EL (cell line): ENCODE data around the gene RBMS1.

Experiments used
- DNase-seq: peaks from one replicate; pipeline ENCODE4 v3.0.0-alpha.2; 2016

Gene RBMS1

DNA sequence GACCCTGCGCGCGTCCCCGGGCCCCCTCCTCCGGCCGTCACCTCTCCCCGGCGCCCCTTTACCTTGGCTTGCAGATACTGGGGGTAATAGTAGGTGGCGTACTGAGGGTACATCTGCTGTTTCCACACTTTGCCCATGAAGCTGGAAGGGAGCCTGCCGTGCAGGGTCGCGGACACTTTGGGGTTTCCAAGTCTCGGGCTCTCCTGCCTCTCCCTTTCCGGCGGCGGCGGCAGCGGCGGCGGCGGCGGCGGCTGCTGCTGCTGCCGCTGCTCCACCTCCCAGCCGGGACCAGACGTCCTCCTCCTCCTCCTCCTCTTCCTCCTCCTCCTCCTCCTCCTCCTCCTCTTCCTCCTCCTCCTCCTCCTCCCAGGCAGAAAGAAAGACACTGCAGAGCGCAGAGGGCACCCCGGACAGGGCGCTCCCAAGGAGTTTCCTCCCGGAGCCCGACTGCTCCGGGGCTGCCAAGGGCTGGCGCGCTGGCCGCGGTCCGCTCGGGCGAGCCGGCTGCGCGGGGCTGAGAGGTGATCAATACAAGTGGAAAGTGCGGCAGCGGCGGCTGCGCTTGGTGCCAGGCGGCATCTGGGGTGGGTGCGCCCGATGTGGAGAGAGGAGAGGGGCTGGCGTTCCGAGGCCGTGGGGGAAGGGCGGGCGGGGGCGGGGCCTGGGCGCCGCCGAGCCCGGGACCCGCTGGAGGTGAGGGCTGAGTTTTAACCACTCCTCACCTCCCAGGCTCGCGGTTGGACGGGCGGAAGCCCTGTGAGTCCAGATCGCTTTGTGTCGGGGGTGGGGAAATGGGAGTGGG lies at the start of gene RBMS1:
TSS of gene RBMS1 (minus strand) at position 581 of the 802 bp plus-strand sequence. CDS start at position 137, 444 bp downstream.
- DNase-seq: peak; percentile 63

DNA sequence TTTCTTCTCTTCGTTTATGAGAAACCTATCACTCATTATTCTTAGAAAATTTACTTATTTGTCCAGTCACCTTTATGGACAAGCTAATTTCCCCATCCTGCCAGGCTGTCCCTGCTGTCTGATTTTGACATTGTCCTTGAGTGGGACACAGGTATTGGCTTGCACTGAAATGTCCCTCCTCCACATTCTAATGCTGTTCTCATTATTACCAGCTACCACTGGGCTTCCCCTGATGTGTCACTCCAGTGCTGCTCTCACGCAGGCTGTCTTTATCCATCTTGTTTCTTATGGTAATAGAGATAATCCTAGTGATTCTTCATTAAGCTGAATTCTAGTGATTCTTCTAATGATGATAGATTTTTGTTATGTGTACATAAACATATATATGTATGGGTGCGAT lies 48.1 kb upstream of the RBMS1 start:
- no peak for DNase-seq

- no peak for DNase-seq
These were observed 45.1 kb upstream of the RBMS1 start for GRCh38 chr2:160538559-160539355.

GRCh38 chr2:160538115-160538514 lies 44.5 kb upstream of the RBMS1 start:
- no peak for DNase-seq

GRCh38 chr2:160534996-160535395 lies 41.4 kb upstream of the RBMS1 start:
- DNase-seq: no peak

GRCh38 chr2:160534249-160534648 lies 40.6 kb upstream of the RBMS1 start:
- DNase-seq: no peak

DNA sequence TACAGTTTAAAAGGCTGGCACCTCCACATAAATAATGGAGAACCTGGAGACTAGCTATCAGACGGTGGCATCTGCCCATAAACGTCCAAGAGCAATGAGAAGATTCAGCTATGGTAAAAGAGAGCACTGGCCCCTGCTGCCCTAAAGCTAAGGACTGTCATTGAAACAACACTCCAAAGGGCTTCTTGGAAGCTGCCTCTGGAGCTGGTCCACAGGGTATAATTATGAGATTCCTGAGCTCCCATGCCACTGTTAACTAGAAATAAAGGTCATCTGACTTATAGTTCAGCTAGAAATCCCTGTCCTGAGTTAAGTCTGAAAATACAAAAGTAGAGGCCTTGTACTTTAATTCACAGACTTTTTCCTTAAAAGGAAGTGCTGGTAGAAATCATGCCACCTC lies 39.9 kb upstream of the RBMS1 start:
- DNase-seq: no peak

- DNase-seq: no peak
These were observed 38.8 kb upstream of the RBMS1 start for GRCh38 chr2:160532388-160532787.

DNA sequence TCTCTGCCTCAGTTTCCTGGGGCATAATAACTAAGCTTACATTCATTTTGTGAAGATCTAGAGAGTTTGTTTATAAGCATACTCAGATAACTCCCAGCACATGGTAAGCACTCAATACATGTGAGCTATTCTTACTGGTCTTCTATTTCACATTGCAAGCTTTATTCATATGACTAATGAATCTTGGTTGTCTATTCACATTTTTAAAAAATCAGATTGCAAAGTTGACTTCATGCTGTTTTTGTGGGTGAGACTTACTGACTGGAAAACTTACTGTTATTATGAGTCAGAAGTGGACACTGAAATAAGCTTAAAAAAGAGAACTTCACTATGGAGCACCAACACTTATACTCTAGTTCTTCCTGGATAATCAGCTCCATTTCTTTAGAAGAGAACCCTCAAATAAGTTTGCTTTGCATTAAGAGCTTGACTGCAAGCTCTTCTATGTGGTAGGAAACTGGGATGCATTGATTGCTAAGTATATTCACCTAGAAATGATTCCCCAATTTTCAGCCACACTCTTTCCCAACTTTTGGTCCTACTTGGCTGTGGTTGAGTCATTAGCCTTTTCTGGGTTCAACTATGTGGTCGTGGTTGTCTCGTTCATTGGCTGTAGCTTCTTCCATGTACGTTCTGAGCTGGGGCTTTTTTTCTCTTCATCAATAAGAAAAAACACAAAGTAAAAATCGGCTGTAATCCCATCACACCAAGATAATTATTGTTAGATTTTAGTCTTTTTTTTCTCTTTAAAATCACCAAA lies 29.5 kb upstream of the RBMS1 start:
- DNase-seq: peak; percentile 17

- DNase-seq: no peak
These were observed 24.1 kb upstream of the RBMS1 start for GRCh38 chr2:160517731-160518130.

DNA sequence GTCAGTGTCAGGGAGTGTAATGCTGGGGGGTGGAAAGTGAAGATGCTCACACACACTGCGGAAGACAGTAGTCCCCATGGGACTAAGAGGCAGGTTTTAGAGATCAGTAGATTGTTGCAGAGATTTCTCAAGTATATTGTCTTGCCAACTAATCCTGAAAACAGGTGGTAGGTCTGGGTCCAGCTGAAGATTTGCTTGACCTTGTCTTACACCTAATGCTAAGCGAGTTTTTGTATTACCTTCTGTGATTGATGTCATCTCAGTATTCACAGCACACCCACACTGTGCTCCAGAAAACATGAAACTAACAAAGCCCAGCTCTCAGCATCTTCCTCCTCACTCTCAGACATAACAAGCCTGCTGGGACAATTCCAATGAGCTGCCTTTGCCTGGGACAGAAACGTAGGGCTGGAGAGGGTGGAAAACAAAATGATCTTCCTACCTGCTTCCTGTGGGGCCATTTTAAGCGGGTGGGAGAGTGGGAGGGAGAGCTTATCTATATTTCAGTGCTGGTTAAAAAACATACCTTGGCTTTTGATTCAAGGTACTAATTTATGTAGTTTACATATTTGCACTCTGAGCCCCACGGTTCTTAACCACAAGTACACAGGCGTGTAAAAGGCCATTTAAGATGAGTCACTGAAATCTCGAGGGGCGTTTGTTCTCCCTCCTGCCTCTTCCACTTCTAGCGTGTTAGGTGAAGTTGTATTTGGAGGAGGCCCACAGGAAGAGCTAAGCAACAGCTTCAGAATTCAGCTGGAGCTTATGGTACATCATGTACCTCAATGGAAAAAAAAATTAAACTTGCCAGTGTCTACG lies 23.1 kb upstream of the RBMS1 start:
- peak; percentile 21 for DNase-seq

- DNase-seq: no peak
These were observed 21.5 kb upstream of the RBMS1 start for GRCh38 chr2:160515120-160515519.

- no peak for DNase-seq
These were observed 19.5 kb upstream of the RBMS1 start for GRCh38 chr2:160513120-160513519.

DNA sequence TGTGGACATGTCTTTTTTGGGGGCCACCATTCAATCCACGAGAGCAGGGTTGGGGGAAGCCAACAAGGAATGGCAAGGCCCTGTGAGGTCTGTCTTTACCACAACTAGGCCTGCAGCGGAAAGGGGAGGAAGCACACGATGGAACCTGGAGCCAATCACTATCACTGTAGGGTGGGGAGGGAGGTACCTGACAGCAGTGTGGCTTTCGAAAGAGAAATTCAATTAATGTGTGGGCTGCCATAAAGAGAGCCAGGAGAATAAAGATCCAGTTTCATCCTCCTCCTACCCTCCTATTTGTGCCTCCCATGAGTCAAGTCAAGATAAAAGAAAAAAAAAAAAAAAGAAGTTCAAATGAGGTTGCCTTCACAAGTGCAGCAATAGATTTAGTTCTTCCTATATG lies 18.9 kb upstream of the RBMS1 start:
- no peak for DNase-seq

DNA sequence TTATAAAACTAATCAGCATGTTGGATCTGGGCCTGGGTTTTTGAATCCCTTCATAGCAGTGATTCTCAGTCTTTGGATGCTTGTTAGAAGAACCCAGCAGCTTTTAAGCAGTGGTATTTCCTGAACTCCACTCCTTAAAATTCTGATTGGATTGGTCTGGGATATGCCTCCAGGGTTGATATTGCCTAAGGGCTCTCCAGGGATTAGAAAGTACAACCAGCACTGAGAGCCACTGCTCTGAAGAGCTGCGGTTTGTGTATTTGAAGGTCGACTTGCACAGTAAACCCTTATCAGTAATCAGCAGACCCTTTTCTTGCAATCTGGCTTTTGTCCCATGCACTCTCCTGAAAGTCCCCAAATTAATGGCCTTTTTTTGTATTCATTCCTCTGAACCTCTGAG lies 17.0 kb upstream of the RBMS1 start:
- DNase-seq: peak; percentile 21

GRCh38 chr2:160509016-160509415 lies 15.4 kb upstream of the RBMS1 start:
- no peak for DNase-seq

DNA sequence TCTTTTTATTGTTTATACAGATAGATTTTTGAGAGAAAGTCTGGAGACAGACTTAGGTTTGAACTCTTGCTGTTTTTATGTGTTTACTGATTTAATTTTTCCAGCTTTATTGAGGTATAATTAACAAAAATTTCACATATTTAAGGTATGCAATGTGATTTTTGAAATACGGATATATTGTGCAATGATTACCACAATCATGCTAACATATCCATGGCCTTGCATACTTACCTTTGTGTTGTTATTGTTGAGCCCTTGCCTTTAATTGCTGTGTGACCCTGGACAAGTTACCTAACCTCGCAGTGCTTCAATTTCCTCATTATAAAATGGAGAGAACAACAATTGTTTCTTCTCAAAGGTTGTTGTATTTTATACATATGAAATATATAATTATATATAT lies 13.9 kb upstream of the RBMS1 start:
- DNase-seq: no peak

DNA sequence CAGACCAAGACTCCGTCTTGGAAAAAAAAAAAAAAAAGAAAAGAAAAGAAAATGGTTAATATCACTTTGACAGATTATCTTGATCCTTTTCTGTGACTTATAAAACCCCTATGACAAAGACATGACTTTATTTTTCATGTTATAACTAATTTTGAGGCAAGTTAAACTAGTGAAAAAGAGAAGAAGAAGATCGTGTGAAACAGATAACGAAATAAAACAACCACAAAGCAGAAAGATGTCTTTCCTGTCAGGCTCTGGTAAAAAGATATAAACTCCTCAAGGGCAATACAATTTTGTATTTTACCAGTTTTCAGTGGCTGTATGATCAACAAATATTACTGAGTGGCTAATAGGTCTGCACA lies 13.4 kb upstream of the RBMS1 start:
- no peak for DNase-seq

- DNase-seq: no peak
These were observed 12.9 kb upstream of the RBMS1 start for GRCh38 chr2:160506371-160507045.

DNA sequence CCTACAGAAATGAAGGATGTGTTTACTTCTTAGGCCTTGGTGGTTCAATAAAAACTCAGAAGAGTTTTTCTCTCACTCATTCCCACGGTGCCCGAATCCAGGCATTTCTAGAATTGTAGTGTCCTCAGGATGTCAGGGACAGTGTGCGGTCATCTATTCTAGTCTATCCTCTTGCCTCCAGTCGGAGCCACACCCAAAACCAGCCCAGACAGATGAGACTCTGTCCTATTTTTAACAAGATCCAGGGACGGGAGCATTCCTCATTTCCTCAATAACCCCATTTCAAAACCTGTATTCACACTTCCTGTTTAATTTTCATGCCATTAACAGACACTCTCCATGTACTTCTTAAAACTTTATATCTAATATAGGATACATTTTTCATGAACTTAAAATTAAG lies 11.6 kb upstream of the RBMS1 start:
- DNase-seq: no peak

DNA sequence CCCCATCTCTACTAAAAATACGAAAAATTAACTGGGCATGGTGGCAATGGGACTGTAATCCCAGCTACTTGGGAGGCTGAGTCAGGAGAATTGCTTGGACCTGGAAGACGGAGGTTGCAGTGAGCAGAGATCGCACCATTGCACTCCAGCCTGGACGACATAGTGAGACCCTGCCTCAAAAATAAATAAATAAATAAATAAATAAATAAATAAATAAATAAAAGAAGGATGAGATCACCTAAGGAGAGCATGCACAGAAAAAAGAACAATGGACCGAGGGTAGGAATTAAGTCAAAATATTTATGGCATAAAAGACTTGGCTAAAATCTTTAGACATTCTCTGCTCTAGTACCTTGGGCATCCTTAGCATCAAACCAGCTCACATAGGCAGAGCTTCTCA lies 8.9 kb upstream of the RBMS1 start:
- no peak for DNase-seq

DNA sequence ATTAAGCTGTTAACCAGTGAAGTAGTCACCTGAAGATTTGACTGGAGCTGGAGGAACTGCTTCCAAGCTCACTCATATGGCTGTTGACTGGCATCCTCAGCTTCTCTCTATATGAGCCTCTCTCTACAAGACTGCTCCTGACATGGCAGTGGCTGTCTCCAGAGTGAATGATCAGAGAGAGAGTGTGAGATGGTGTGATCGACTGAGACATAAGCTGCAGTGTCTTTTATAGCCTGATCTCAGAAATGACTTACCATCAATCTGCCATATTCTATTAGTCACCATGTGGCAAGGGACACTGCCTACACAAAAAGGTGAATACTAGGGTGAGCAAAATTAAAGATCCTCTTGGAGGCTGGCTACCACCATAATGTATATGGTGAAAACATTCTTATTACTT lies 7.8 kb upstream of the RBMS1 start:
- no peak for DNase-seq
